GM21528 (cell line): Measurements from ENCODE around the gene PPP2R2C.

Experiments
- ATAC-seq: cut with Tn5 transposase; IDR thresholded peaks from one replicate; pipeline ENCODE4 v1.9.1; 2021; ENCODE audit warnings: mild to moderate bottlenecking, moderate library complexity; ENCODE audit not compliant: unreplicated experiment, low FRiP score

Gene PPP2R2C

GRCh38 chr4:6426571-6427438 is 45.6 kb downstream of the PPP2R2C start:
- no peak for ATAC-seq

GRCh38 chr4:6425911-6426310 is 46.5 kb downstream of the PPP2R2C start:
- no peak for ATAC-seq

GRCh38 chr4:6425336-6425735 is 47.1 kb downstream of the PPP2R2C start:
- no peak for ATAC-seq

- no peak for ATAC-seq
These were observed 48.0 kb downstream of the PPP2R2C start for GRCh38 chr4:6424425-6424824.

GRCh38 chr4:6423575-6423974 is 48.8 kb downstream of the PPP2R2C start:
- peak; percentile 90 for ATAC-seq

GRCh38 chr4:6422866-6423265 is 49.5 kb downstream of the PPP2R2C start:
- no peak for ATAC-seq

- ATAC-seq = no peak
These were observed 50.3 kb downstream of the PPP2R2C start for GRCh38 chr4:6422105-6422504.

- ATAC-seq = no peak
These were observed 51.0 kb downstream of the PPP2R2C start for GRCh38 chr4:6421397-6421796.

- no peak for ATAC-seq
These were observed 51.4 kb downstream of the PPP2R2C start for GRCh38 chr4:6420972-6421371.

GRCh38 chr4:6420036-6420435 is 52.4 kb downstream of the PPP2R2C start:
- no peak for ATAC-seq

GRCh38 chr4:6419452-6420028 is 52.9 kb downstream of the PPP2R2C start:
- no peak for ATAC-seq

- no peak for ATAC-seq
These were observed 54.1 kb downstream of the PPP2R2C start for GRCh38 chr4:6418193-6418755.

GRCh38 chr4:6417516-6418050 is 54.8 kb downstream of the PPP2R2C start:
- no peak for ATAC-seq

GRCh38 chr4:6416518-6417286 is 55.7 kb downstream of the PPP2R2C start:
- ATAC-seq = no peak

- ATAC-seq = no peak
These were observed 57.2 kb downstream of the PPP2R2C start for GRCh38 chr4:6415031-6415705.

- no peak for ATAC-seq
These were observed 57.8 kb downstream of the PPP2R2C start for GRCh38 chr4:6414578-6414977.

- ATAC-seq = no peak
These were observed 61.8 kb downstream of the PPP2R2C start for GRCh38 chr4:6410664-6411063.

GRCh38 chr4:6410068-6410467 is 62.3 kb downstream of the PPP2R2C start:
- no peak for ATAC-seq

GRCh38 chr4:6409381-6409780 is 63.0 kb downstream of the PPP2R2C start:
- no peak for ATAC-seq

GRCh38 chr4:6408263-6408662 is 64.2 kb downstream of the PPP2R2C start:
- no peak for ATAC-seq
